NB4 (cell line): ENCODE measurements around the gene CBFA2T2.

Experiments used
- DNase-seq: peaks from one replicate; pipeline ENCODE4 v3.0.0; 2010; ENCODE audit warnings: low read depth
- H3K4me3 ChIP-seq: one replicate; pipeline ENCODE4 v1.5.1; 2011; ENCODE audit warnings: mild to moderate bottlenecking, low read depth, low read length, moderate library complexity
- MYC ChIP-seq: IDR thresholded peaks from 2 replicates; pipeline ENCODE4 v1.6.1; 2011; ENCODE audit warnings: low read depth, low read length
- POLR2A ChIP-seq: IDR thresholded peaks from 2 replicates; pipeline ENCODE4 v1.6.1; 2011; ENCODE audit warnings: mild to moderate bottlenecking; ENCODE audit not compliant: insufficient read length; ENCODE audit errors: extremely low read depth
- TF ChIP-seq, protein P1 (sequence below): IDR thresholded peaks from one replicate; pipeline ENCODE4 v1.5.1; 2012; ENCODE audit warnings: low read depth, low read length
- TF ChIP-seq, protein P2 (sequence below): IDR thresholded peaks from 2 replicates; pipeline ENCODE4 v1.6.1; 2011; ENCODE audit warnings: low read depth, low read length

CBFA2T2 gene

DNA sequence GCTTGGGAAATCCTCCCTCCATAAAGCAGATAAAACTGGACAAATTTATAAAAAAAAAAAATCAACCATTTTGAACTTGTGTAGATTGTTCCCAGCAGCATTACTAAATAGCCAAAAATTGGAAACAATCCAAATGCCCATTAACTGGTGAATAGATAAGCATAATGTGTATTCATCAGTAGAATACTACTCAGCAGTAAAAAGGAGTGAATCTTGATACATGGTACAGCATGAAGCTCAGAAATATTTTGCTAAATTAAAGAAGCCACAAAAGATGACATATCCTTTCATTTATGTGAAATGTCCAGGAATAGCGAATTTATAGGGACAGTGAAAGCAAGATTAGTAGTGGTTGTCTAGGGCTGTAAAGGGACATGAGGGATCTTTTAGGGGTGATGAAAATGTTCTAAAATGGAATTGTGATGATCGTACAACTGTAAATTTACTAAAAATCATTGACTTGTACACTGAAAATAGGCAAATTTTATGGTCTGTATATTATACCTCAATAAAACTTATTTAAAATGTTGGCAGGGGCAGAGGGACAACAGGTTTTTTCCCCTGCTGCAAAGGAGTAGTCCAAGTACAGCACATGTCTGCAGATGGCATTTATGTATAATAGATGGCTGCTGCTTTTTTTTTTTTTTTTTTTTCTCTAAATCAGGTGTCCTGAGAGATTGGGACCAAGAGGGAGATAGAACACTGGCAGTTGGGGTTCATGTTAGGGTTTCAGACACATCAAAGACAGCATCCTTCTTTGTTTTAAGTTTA, 59.5 kb downstream of the CBFA2T2 start:
- TF ChIP-seq MYC (no peak), POLR2A (no peak)
- TF ChIP-seq, protein P1, sequence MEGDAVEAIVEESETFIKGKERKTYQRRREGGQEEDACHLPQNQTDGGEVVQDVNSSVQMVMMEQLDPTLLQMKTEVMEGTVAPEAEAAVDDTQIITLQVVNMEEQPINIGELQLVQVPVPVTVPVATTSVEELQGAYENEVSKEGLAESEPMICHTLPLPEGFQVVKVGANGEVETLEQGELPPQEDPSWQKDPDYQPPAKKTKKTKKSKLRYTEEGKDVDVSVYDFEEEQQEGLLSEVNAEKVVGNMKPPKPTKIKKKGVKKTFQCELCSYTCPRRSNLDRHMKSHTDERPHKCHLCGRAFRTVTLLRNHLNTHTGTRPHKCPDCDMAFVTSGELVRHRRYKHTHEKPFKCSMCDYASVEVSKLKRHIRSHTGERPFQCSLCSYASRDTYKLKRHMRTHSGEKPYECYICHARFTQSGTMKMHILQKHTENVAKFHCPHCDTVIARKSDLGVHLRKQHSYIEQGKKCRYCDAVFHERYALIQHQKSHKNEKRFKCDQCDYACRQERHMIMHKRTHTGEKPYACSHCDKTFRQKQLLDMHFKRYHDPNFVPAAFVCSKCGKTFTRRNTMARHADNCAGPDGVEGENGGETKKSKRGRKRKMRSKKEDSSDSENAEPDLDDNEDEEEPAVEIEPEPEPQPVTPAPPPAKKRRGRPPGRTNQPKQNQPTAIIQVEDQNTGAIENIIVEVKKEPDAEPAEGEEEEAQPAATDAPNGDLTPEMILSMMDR, result no peak
- TF ChIP-seq, protein P2, sequence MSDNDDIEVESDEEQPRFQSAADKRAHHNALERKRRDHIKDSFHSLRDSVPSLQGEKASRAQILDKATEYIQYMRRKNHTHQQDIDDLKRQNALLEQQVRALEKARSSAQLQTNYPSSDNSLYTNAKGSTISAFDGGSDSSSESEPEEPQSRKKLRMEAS, result no peak
- no peak for DNase-seq
- no peak overlapping the region for H3K4me3 ChIP-seq

GRCh38 chr20:33551778-33552177, 61.9 kb downstream of the CBFA2T2 start:
- no peak overlapping the region for H3K4me3 ChIP-seq
- no peak for DNase-seq
- no peak for TF ChIP-seq POLR2A
- TF ChIP-seq, protein P1, result no peak
- TF ChIP-seq, protein P2, result no peak
- no peak for TF ChIP-seq MYC

DNA sequence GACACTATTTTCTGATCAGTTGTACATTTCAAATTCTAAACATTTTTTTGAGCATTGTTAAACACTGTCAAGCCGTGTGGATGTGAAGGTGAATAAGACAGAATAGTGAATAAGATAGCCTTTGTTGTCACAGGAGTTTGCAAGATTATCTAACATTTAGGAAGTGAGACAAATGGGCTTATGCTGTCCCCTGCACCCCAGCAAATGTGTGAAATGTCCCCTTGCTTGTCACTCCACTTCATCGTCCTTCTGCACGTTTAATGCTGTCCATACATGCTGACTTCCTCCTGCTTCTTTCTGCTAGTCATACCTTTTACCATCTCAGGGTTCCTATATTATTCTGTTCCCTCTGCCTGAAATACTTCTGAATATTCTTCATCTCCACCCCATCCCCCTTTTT, 62.6 kb downstream of the CBFA2T2 start:
- H3K4me3 ChIP-seq, result no peak overlapping the region
- TF ChIP-seq MYC (no peak), POLR2A (no peak)
- TF ChIP-seq, protein P2, result no peak
- TF ChIP-seq, protein P1, result no peak
- no peak for DNase-seq

DNA sequence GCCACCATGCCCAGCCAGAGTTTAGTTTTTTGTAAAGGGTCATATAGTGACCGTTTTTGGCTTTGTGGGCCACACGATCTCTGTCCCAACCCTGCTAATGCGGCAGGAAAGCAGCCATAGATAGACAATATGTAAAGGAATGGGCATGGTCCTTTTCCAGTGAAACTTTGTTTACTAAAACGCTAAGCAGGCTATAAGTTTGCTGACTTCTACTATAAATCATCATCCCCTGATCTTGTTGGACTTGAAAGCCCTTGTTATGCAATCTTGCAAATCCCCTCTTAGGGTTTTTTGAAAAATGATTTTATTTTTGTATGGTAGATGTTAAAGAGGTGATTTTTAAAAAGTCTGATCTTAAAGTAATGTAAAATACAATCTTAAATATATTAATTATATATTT, 63.6 kb downstream of the CBFA2T2 start:
- no peak overlapping the region for H3K4me3 ChIP-seq
- TF ChIP-seq MYC, result no peak
- no peak for TF ChIP-seq POLR2A
- TF ChIP-seq, protein P1, result no peak
- TF ChIP-seq, protein P2, result no peak
- DNase-seq, result no peak

- peak; percentile 68 for DNase-seq
- H3K4me3 ChIP-seq, result no peak overlapping the region
- TF ChIP-seq POLR2A (no peak), MYC (no peak)
- TF ChIP-seq, protein P1, result no peak
- TF ChIP-seq, protein P2, result no peak
Measured at GRCh38 chr20:33554914-33555420, 65.1 kb downstream of the CBFA2T2 start.
